Adrenal gland (tissue), 12 donors: ENCODE measurements around the gene SOBP. TPM values are rescaled to one million over a fixed set of nuclear protein-coding genes. Genes with fewer than 3 reads are reported as not detected.

Experiments
- DNase-seq, 7 donors: peaks; one replicate each; pipeline ENCODE4 v3.0.0-alpha.2; 2019 to 2020
- H3K27ac ChIP-seq, 5 donors: fragments of 200-600 bp; sonication (generic) in 4 of 5; 1 replicate in 3 of 5; 2 replicates in 2 of 5; pipeline versions ENCODE4 v1.5.1 to v1.8.0; 2016 to 2020; ENCODE audit warnings: mild to moderate bottlenecking in 1 of 5
- H3K27me3 ChIP-seq: fragments of 200-600 bp; 2 replicates; pipeline ENCODE4 v1.8.0; 2021
- H3K36me3 ChIP-seq, 2 donors: fragments of 200-600 bp; replicated peaks in 1 of 2; 1 replicate in 1 of 2; 2 replicates in 1 of 2; pipeline versions ENCODE4 v1.5.1 to v1.8.0; 2018 to 2022
- H3K4me1 ChIP-seq, 2 donors: fragments of 200-600 bp; replicated peaks in 1 of 2; 1 replicate in 1 of 2; 2 replicates in 1 of 2; pipeline versions ENCODE4 v1.5.1 to v1.8.0; 2018 to 2021
- H3K4me3 ChIP-seq, 4 donors: fragments of 200-600 bp; sonication (generic) in 3 of 4; one replicate each; pipeline ENCODE4 v1.5.1; 2016 to 2018
- H3K9me3 ChIP-seq, 3 donors: fragments of 200-600 bp; sonication (generic) in 1 of 3; replicated peaks in 1 of 3; 1 replicate in 2 of 3; 2 replicates in 1 of 3; pipeline versions ENCODE4 v1.5.1 to v1.8.0; 2016 to 2021
- CTCF ChIP-seq, 6 experiments: fragments of 450-650 bp in 4 of 6; fragments of 200-600 bp in 2 of 6; sonication (generic) in 1 of 6; IDR thresholded peaks; 1 replicate in 5 of 6; 2 replicates in 1 of 6; pipeline versions ENCODE4 v1.5.1 to v1.8.0; 2016 to 2021; ENCODE audit warnings: antibody characterized with exemption in 6 of 6, mild to moderate bottlenecking in 2 of 6, moderate library complexity in 1 of 6
- POLR2A ChIP-seq, 2 donors: fragments of 450-650 bp; IDR thresholded peaks; one replicate each; pipeline ENCODE4 v1.6.1; 2017; ENCODE audit warnings: antibody characterized with exemption in 2 of 2, mild to moderate bottlenecking in 2 of 2, moderate library complexity in 1 of 2
- WGBS, 4 donors: extraction: QIAGEN DNeasy Blood & Tissue Kit in 2 of 4; methylation state at CpG; one replicate each; pipeline versions ENCODE4 v1.1.5 to v1.1.7; 2013 to 2017; 5-methylcytosine and 5-hydroxymethylcytosine counted together
- intact Hi-C, 2 donors: fragments of 100-400 bp; cut with DNase I; formaldehyde crosslinking; loops; one replicate each; pipeline versions ENCODE4 v1.14.1 to v1.15.0; 2022 to 2023
- polyA plus RNA-seq, 3 donors: library from polyadenylated mRNA; stranded (reverse); fragments of 200-250 nt in 2 of 3; fragments of 350-450 nt in 1 of 3; fragmentation: Illumina TruSeq in 1 of 3; extraction: RNeasy Lipid Tissue Mini Kit (QIAGEN cat#74804) in 1 of 3; gene quantifications; one replicate each; pipeline ENCODE4 v1.2.3, GENCODE V29; 2013 to 2014
- total RNA-seq, 9 donors: library from RNA; depleted of rRNA in 4 of 9; stranded (reverse); fragments of >200 nt in 4 of 9; fragments of 120-200 nt in 1 of 9; fragmentation: NEBNext Ultra II Directional in 1 of 9; extraction: Animal tissue kit (Norgen Biotek cat#: 25700) in 1 of 9; gene quantifications; one replicate each; pipeline versions ENCODE4 v1.1.0 to v1.2.4, GENCODE V29; 2013 to 2023
- donor health status: healthy with polysubstance abuse.
- donor health status: Bipolar disorder and iron deficiency.
- donor health status: DM: yes; HTN: yes; CAD: no.
- donor health status: DM: no; HTN: no; CAD: no.
- donor health status: DM: no; HTN: no; CAD: no.
- donor health status: DM: yes; HTN: yes; CAD: no.

Gene SOBP
- total and polyA plus RNA-seq, 12 donors, result 5.6 to 25.6 (median 12.5) TPM

- Histone ChIP-seq H3K4me3 (no peak overlapping the region), H3K27ac (no peak overlapping the region), H3K36me3 (no peaks in the 10 kb centered on the region), H3K4me1 (no peaks in the 10 kb centered on the region), H3K9me3 (no peaks in the 10 kb centered on the region), H3K27me3 (no peaks in the 10 kb centered on the region)
- intact Hi-C loops, result loop anchor here in 1 of 2 donors (10.0 kb wide), 1 partner anchor 144 kb away; the partner anchor contains the start of gene SOBP
- DNase-seq, result no peak
- WGBS, 4 donors, result 83 to 97% (median 89%) methylated on average over 4 of the region's 4 CpGs
- TF ChIP-seq POLR2A (IDR thresholded peaks at IDR 0.05) (no peak), CTCF (IDR thresholded peaks at IDR 0.05) (no peak)
Measured at GRCh38 chr6:107638493-107638892, 148.6 kb downstream of the SOBP start.

GRCh38 chr6:107639511-107639910 is 149.6 kb downstream of the SOBP start:
- no peak for DNase-seq
- Histone ChIP-seq H3K4me3 (no peak overlapping the region), H3K27ac (no peak overlapping the region), H3K9me3 (no peaks in the 10 kb centered on the region), H3K4me1 (no peaks in the 10 kb centered on the region), H3K36me3 (no peaks in the 10 kb centered on the region), H3K27me3 (no peaks in the 10 kb centered on the region)
- intact Hi-C loops, result loop anchor here in 1 of 2 donors (10.0 kb wide), 1 partner anchor 145 kb away; the partner anchor contains the start of gene SOBP
- TF ChIP-seq CTCF (IDR thresholded peaks at IDR 0.05), result no peak
- TF ChIP-seq POLR2A (IDR thresholded peaks at IDR 0.05), result no peak
- WGBS, 4 donors, result 43 to 48% (median 46%) methylated on average over 2 of the region's 2 CpGs

DNA sequence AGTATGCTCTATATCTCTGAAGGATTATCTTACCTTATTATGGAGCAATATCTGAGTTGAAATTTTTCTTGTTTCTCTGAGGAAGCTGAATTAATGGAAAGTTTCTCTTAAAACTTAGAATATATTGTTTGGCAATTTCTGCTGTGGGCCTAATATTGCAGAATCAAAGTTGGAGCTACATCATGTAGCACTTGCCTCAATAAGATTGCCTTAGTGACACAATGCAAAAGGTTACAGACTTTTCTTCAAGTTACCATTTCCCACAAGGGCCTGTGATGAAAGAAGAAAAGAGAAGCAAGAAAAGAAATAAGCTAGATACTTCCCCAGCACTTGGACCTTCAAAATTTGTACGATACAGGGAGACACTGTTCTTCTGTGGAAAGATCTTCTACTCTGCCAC is 151.2 kb downstream of the SOBP start:
- Histone ChIP-seq H3K4me3 (no peak overlapping the region), H3K27me3 (no peaks in the 10 kb centered on the region), H3K4me1 (peaks cover 4 to 9% of the 10 kb centered on the region in 2 donors), H3K9me3 (no peaks in the 10 kb centered on the region), H3K27ac (no peak overlapping the region), H3K36me3 (no peaks in the 10 kb centered on the region)
- no peak for DNase-seq
- TF ChIP-seq POLR2A (IDR thresholded peaks at IDR 0.05) (no peak), CTCF (IDR thresholded peaks at IDR 0.05) (no peak)
- 80 to 83% (median 82%) methylated on average over 1 of the region's 1 CpG for WGBS, 4 donors
- intact Hi-C loops, result no loop called here

DNA sequence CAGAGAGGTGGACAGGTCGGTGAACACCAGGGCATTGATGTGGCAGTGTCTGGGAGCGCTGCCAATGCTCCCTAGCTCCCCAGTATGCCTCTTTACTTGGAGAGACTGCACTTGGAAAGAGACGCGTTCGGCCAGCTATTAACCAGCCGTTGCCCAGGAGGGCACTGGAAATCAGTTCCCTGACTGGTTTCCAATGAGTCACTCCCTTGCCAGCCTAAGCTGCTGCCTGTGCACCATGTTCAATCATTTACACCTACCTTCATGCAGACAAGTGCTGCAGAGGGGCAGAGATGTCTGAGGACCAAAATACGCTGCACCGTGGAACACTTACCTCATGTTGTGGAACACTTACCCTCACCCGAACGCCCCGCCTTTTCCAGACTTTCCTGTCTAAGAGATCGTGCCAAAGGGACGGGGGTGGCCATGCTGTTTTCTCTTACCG is 151.6 kb downstream of the SOBP start:
- Histone ChIP-seq H3K27ac (no peak overlapping the region), H3K4me1 (peaks cover 4 to 14% of the 10 kb centered on the region in 2 donors), H3K27me3 (no peaks in the 10 kb centered on the region), H3K9me3 (no peaks in the 10 kb centered on the region), H3K36me3 (no peaks in the 10 kb centered on the region), H3K4me3 (no peak overlapping the region)
- DNase-seq, result peak in 2 of 7 donors; percentile 53 to 64
- TF ChIP-seq POLR2A (IDR thresholded peaks at IDR 0.05) (no peak), CTCF (IDR thresholded peaks at IDR 0.05) (no peak)
- 80 to 86% (median 84%) methylated on average over 14 of the region's 14 CpGs for WGBS, 4 donors
- intact Hi-C loops, result no loop called here
